ENCODE measurements around the gene SVIL. TPM values are rescaled to one million over a fixed set of nuclear protein-coding genes. Genes with fewer than 3 reads are reported as not detected.
A peak's percentile ranks its signal among the peaks of the same experiment; 100 is the strongest.

The SVIL gene
- total RNA-seq, 4 donors from 2014 or later: 585 to 1,262 (median 942) TPM

GRCh38 chr10:29408847-29409240 is 225.9 kb downstream of the SVIL start:
- Histone ChIP-seq H3K4me1 (peaks cover 4 to 43% (median 11%) of the 10 kb centered on the region in 3 donors), H3K4me3 (peak overlapping the region; percentile 81), H3K9me3 (no peaks in the 10 kb centered on the region), H3K36me3 (no peaks in the 10 kb centered on the region), H3K27me3 (no peaks in the 10 kb centered on the region), H3K27ac (peak overlapping the region; percentile 88 to 94 (median 91))
- TF ChIP-seq POLR2A (IDR thresholded peaks at IDR 0.05) (no peak), EP300 (IDR thresholded peaks at IDR 0.05) (no peak), CTCF (IDR thresholded peaks at IDR 0.05) (no peak)
- WGBS, 2 donors (ENCODE audit: low coverage in 1 of 2): 0 to 50% methylated on average over 1 to 2 of the region's 2 CpGs
- no peak for ATAC-seq

Small RNA genes within 50 kb of the gene (small RNA-seq; reads per million reads assigned to genes)
- gene MIR604 (0 reads per million in 4 donors), gene MIR938 (0 reads per million in 4 donors), gene RF00105 (0 reads per million in 4 donors)
